GM18870 (cell line): ENCODE data around the gene ZBTB21.
"Not testable (repeated sequence)": the region's sequence is repeated elsewhere in the genome, so short reads cannot be mapped to it uniquely, and the experiment has no call there.

Experiments used
- ATAC-seq: cut with Tn5 transposase; IDR thresholded peaks from one replicate; pipeline ENCODE4 v1.9.1; 2021; ENCODE audit warnings: moderate library complexity; ENCODE audit not compliant: unreplicated experiment

Gene ZBTB21

DNA sequence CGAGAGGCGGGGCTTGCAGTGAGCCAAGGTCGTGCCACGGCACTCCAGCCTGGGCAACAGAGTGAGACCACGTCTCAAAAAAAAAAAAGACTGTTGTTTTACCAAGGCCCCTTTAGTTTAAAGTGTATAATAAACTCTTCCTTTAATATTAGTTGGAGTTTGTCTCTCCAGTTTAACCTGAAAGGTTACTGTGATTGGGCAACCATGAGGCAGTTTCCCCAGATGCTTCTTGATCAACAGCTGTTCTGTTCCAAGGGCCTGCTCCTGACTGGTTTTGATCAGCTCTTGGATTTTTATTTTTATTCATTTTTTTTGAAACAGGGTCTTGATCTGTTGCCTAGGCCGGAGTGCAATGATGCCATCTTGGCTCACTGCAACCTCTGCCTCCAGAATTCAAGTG is 38.3 kb downstream of the ZBTB21 start:
- ATAC-seq: no peak

DNA sequence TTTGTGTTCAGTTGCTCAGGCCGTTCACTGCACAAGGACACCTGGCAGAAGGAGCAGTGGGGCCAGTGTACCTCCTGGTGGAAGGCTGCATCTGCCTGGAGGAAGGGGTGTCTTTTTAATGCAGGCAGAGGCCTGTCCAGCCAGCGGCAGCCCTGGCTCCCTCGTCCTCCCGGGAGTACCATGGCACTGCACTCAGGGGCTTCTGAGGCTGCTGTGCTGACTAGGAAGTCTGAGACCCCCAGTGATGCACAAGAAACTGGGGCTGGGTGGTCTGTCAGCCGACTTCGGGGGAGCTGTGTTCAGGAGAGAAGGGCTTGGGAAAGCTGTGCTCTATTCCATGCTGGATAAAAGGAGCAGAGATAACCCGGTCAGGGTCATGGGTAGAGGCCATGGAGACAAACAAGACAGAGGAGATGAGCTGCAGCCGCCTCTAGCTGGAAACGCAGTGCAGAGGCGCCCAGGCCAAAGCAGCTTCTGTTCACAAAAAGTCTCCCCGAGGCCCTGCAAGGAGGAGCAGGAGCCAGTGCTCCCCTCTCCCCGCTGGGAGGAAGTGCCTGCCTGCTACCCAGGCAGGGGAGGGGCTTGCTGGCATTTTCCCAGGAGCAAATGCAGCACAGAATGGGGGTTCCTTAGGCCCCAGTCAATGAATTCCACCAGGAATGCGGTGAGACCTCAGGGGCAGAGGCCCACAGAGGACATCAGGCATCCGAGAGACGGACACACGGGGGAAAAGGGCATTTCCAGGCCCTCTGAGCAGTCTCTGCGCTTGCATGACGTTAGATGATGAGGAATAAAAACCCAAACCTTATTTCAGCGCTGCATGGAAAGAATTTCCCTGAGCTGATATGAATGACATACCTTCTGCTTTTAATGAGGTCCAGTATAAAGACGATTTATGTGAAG is 39.2 kb downstream of the ZBTB21 start:
- no peak for ATAC-seq

- ATAC-seq: no peak
These were observed 40.1 kb downstream of the ZBTB21 start for GRCh38 chr21:41970106-41970391.

- ATAC-seq: no peak
These were observed 42.5 kb downstream of the ZBTB21 start for GRCh38 chr21:41967708-41968107.

GRCh38 chr21:41966872-41967621 is 43.1 kb downstream of the ZBTB21 start:
- ATAC-seq: no peak

- no peak for ATAC-seq
These were observed 43.9 kb downstream of the ZBTB21 start for GRCh38 chr21:41966041-41966833.

GRCh38 chr21:41965461-41966013 is 44.6 kb downstream of the ZBTB21 start:
- ATAC-seq: no peak

GRCh38 chr21:41965045-41965444 is 45.1 kb downstream of the ZBTB21 start:
- no peak for ATAC-seq

GRCh38 chr21:41964171-41964570 is 46.0 kb downstream of the ZBTB21 start:
- ATAC-seq: no peak

- no peak for ATAC-seq
These were observed 47.7 kb downstream of the ZBTB21 start for GRCh38 chr21:41962425-41962966.

DNA sequence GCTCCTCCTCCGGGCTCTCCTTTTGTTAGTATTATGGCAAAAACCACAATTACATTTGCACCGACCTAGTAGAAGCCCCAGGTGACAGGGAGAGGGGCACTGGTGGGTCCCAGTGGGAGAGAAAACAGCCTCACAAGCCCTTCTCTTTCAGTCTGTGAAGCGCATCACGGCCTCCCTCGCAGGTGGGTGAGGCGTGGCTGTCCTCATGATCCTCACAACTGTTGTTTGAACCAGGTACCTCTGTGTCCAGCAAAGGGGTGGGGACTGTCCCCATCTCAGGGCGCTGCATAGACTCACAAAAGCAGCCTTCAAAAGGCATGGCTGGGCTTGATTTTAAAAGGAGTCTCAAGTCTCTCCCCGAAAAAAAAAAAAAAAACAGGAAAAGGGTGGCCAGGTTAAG is 48.4 kb downstream of the ZBTB21 start:
- no peak for ATAC-seq

- no peak for ATAC-seq
These were observed 48.9 kb downstream of the ZBTB21 start for GRCh38 chr21:41961282-41961701.

GRCh38 chr21:41960386-41960785 is 49.8 kb downstream of the ZBTB21 start:
- no peak for ATAC-seq

DNA sequence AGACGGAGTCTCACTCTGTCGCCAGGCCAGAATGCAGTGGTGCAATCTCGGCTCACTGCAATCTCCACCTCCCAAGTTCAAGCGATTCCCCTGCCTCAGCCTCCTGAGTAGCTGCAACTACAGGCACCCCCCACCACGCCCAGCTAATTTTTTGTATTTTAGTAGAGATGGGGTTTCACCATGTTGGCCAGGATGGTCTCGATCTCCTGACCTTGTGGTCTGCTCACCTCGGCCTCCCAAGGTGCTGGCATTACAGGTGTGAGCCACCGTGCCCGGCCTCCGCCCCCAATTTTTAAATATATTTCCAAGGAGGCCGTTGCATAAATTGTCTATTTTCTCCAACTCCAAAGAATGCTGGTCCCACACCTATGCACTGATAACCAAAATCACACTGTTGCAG is 50.5 kb downstream of the ZBTB21 start:
- ATAC-seq: not testable (repeated sequence)

GRCh38 chr21:41958886-41959563 is 51.1 kb downstream of the ZBTB21 start:
- ATAC-seq: no peak

GRCh38 chr21:41957991-41958766 is 52.0 kb downstream of the ZBTB21 start:
- no peak for ATAC-seq

DNA sequence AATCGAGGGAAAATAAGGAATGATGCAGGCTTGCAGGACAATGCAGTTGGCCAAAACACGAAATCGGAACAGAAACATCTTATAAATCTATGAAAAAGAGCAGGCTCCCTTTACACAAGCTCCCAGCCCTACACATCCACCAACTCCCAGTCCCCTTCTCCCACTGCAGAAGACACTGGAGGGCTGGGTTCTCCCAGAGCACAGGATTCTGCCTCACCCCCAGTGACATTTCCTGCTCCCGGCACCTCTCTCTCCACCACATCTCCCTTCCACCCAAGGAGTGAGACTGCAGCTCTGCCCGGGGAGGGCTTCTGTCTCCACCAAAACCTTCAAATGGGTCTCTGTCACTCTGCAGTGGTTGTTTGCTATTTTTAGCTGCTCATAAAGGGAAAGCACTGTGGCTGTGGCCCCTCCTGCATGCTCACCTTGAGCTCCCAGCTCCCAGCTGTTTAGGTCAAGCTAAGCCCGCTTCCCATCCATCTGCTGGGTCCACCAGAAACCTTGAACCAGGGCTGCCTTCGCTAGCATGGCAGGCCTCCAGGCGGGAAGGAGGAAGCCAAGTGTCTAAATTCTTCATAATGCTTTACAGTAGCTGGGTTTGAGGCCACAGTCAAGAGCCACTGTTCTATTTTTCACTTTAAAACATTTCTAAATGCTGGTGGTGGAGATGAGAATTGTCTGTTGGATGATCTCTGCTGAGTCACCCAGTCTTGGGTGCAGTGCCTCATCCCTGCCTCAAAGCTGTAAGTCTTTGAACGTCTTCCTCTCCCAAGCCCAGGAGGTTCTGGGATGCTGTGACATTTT is 53.0 kb downstream of the ZBTB21 start:
- ATAC-seq: no peak

GRCh38 chr21:41955516-41955915 is 54.6 kb downstream of the ZBTB21 start:
- no peak for ATAC-seq
